CD4-positive, alpha-beta memory T cell (primary cell): Measurements from ENCODE around the gene STYXL1. TPM values are rescaled to one million over a fixed set of nuclear protein-coding genes. Genes with fewer than 3 reads are reported as not detected.
"Not testable (repeated sequence)": the region's sequence is repeated elsewhere in the genome, so short reads cannot be mapped to it uniquely, and the experiment has no call there.

Source experiments
- CTCF ChIA-PET: fragments of 350-600 bp; sonication (Branson Sonifier 250); formaldehyde crosslinking; loops from one replicate; lab custom pipeline; 2021; ENCODE audit warnings: inconsistent platforms; ENCODE audit not compliant: partially characterized antibody; lab: Charles Lee
- POLR2A ChIA-PET: fragments of 350-600 bp; sonication (Branson Sonifier 250); formaldehyde crosslinking; loops from one replicate; lab custom pipeline; 2021; ENCODE audit not compliant: partially characterized antibody; lab: Charles Lee
- DNase-seq, 5 donors: peaks; one replicate each; pipeline versions ENCODE4 v3.0.0 to v3.0.0-alpha.2; 2020 to 2022; ENCODE audit warnings: mixed read lengths in 1 of 5
- H3K27ac ChIP-seq: one replicate; pipeline ENCODE4 v1.7.0; 2013; ENCODE audit warnings: low read depth, low read length
- H3K27me3 ChIP-seq: 2 replicates; pipeline ENCODE4 v1.7.0; 2013; ENCODE audit warnings: mild to moderate bottlenecking, low read length, moderate library complexity; ENCODE audit not compliant: insufficient read depth
- H3K36me3 ChIP-seq: 2 replicates; pipeline ENCODE4 v1.7.0; 2013; ENCODE audit warnings: mild to moderate bottlenecking, low read length, moderate library complexity; ENCODE audit not compliant: insufficient read depth
- H3K4me1 ChIP-seq: 2 replicates; pipeline ENCODE4 v1.7.0; 2013; ENCODE audit warnings: mild to moderate bottlenecking, low read length, moderate library complexity; ENCODE audit not compliant: insufficient read depth
- H3K4me3 ChIP-seq, 2 donors: one replicate each; pipeline ENCODE4 v1.7.0; 2013; ENCODE audit warnings: low read length in 2 of 2, mild to moderate bottlenecking in 1 of 2
- H3K9me3 ChIP-seq, 2 donors: one replicate each; pipeline ENCODE4 v1.7.0; 2013; ENCODE audit warnings: low read length in 2 of 2, control low read depth in 1 of 2; ENCODE audit not compliant: control insufficient read depth in 1 of 2
- H3K27ac Mint-ChIP-seq, 7 donors: one replicate each; pipeline ENCODE4 v1.8.0; 2020 to 2021; ENCODE audit warnings: mixed read lengths in 7 of 7, mild to moderate bottlenecking in 6 of 7, inconsistent platforms in 3 of 7, moderate library complexity in 3 of 7
- H3K27me3 Mint-ChIP-seq, 2 donors: one replicate each; pipeline ENCODE4 v1.8.0; 2020 to 2021; ENCODE audit warnings: mixed read lengths in 2 of 2
- H3K36me3 Mint-ChIP-seq, 2 donors: one replicate each; pipeline ENCODE4 v1.8.0; 2020 to 2021; ENCODE audit warnings: mixed read lengths in 2 of 2, inconsistent platforms in 1 of 2, mild to moderate bottlenecking in 1 of 2
- H3K4me1 Mint-ChIP-seq, 4 donors: one replicate each; pipeline ENCODE4 v1.8.0; 2020 to 2021; ENCODE audit warnings: mixed read lengths in 4 of 4, mild to moderate bottlenecking in 1 of 4
- H3K4me3 Mint-ChIP-seq, 8 donors: one replicate each; pipeline ENCODE4 v1.8.0; 2020 to 2021; ENCODE audit warnings: mixed read lengths in 8 of 8, mild to moderate bottlenecking in 7 of 8, moderate library complexity in 6 of 8, inconsistent platforms in 3 of 8
- H3K9me3 Mint-ChIP-seq, 8 donors: one replicate each; pipeline ENCODE4 v1.8.0; 2020 to 2021; ENCODE audit warnings: mixed read lengths in 8 of 8, mild to moderate bottlenecking in 5 of 8, inconsistent platforms in 3 of 8, moderate library complexity in 1 of 8
- intact Hi-C: fragments of 100-400 bp; cut with micrococcal nuclease; formaldehyde crosslinking; loops from one replicate; pipeline ENCODE4 v1.15.1; 2023
- polyA plus RNA-seq, 2 donors: library from polyadenylated mRNA; unstranded; fragments of 300-500 nt; fragmentation: Illumina TruSeq; gene quantifications; one replicate each; pipeline ENCODE4 v1.2.3, GENCODE V29; 2021
- total RNA-seq, 2 experiments: library from RNA; stranded (reverse); gene quantifications; one replicate each; pipeline ENCODE4 v1.2.3, GENCODE V29; 2021

Gene STYXL1
- total and polyA plus RNA-seq, 4 experiments from 2014 or later: 18.9 to 71.0 (median 33.7) TPM

- CTCF ChIA-PET: interaction anchor here (1.1 kb wide), 1 partner anchor 10 kb away, joined by 3 read pairs; no protein-coding TSS in a partner anchor
- Histone ChIP-seq H3K4me1 (no peaks in the 10 kb centered on the region), H3K4me3 (no peak overlapping the region), H3K36me3 (peaks cover 73% of the 10 kb centered on the region), H3K27ac (no peak overlapping the region), H3K9me3 (no peaks in the 10 kb centered on the region), H3K27me3 (no peaks in the 10 kb centered on the region)
- intact Hi-C loops: no loop called here
- DNase-seq: no peak
- Mint-ChIP-seq H3K36me3 (peaks cover 57 to 71% of the 10 kb centered on the region in 2 donors), H3K27me3 (no peaks in the 10 kb centered on the region), H3K4me3 (no peak overlapping the region), H3K27ac (no peak overlapping the region), H3K9me3 (no peaks in the 10 kb centered on the region), H3K4me1 (no peaks in the 10 kb centered on the region)
- POLR2A ChIA-PET: interaction anchor here (0.6 kb wide), 1 partner anchor 97 kb away, joined by 4 read pairs; no protein-coding TSS in a partner anchor
Measured at GRCh38 chr7:76064208-76064970, 16.6 kb upstream of the STYXL1 start.

DNA sequence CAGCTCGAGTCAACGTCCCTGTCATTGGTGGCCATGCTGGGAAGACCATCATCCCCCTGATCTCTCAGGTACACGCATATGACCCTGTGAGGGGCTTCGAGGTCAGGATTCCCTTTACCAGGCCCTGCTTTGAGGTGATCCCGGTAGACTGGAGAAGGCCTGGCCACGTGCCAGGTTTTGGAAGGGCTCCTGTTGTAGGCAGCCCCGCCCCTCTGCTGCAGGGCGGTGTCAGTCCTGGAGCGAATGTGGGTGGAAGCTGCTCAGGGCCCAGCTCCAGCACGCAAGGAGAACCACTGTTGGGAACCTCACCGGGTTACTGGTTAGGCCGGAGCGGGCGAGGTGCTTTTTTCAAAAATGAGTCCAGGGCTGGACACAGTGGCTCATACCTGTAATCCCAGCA, 15.7 kb upstream of the STYXL1 start:
- H3K27me3 ChIP-seq: no peaks in the 10 kb centered on the region
- H3K36me3 ChIP-seq: peaks cover 82% of the 10 kb centered on the region
- ChIA-PET POLR2A (no interaction called here), CTCF (interaction anchor here (1.1 kb wide), 1 partner anchor 9 kb away, joined by 3 read pairs; no protein-coding TSS in a partner anchor)
- H3K27ac ChIP-seq: no peak overlapping the region
- no peaks in the 10 kb centered on the region for H3K9me3 ChIP-seq
- no peaks in the 10 kb centered on the region for H3K4me1 Mint-ChIP-seq
- H3K4me3 Mint-ChIP-seq: no peak overlapping the region
- no peaks in the 10 kb centered on the region for H3K9me3 Mint-ChIP-seq
- no peak for DNase-seq
- H3K27me3 Mint-ChIP-seq: no peaks in the 10 kb centered on the region
- H3K4me3 ChIP-seq: no peak overlapping the region
- intact Hi-C loops: no loop called here
- H3K36me3 Mint-ChIP-seq: peaks cover 58 to 80% of the 10 kb centered on the region in 2 donors
- no peaks in the 10 kb centered on the region for H3K4me1 ChIP-seq
- no peak overlapping the region for H3K27ac Mint-ChIP-seq

GRCh38 chr7:76063114-76063513, 15.3 kb upstream of the STYXL1 start:
- Mint-ChIP-seq H3K36me3 (peaks cover 63 to 84% of the 10 kb centered on the region in 2 donors), H3K27me3 (no peaks in the 10 kb centered on the region), H3K9me3 (no peaks in the 10 kb centered on the region), H3K4me3 (no peak overlapping the region), H3K4me1 (no peaks in the 10 kb centered on the region), H3K27ac (peak overlapping the region in 1 of 7 donors; percentile 41)
- H3K9me3 ChIP-seq: no peaks in the 10 kb centered on the region
- intact Hi-C loops: no loop called here
- POLR2A ChIA-PET: no interaction called here
- no peaks in the 10 kb centered on the region for H3K27me3 ChIP-seq
- H3K27ac ChIP-seq: no peak overlapping the region
- H3K36me3 ChIP-seq: peaks cover 86% of the 10 kb centered on the region
- no peak for DNase-seq
- H3K4me1 ChIP-seq: no peaks in the 10 kb centered on the region
- CTCF ChIA-PET: interaction anchor here (1.1 kb wide), 1 partner anchor 9 kb away, joined by 3 read pairs; no protein-coding TSS in a partner anchor
- no peak overlapping the region for H3K4me3 ChIP-seq

DNA sequence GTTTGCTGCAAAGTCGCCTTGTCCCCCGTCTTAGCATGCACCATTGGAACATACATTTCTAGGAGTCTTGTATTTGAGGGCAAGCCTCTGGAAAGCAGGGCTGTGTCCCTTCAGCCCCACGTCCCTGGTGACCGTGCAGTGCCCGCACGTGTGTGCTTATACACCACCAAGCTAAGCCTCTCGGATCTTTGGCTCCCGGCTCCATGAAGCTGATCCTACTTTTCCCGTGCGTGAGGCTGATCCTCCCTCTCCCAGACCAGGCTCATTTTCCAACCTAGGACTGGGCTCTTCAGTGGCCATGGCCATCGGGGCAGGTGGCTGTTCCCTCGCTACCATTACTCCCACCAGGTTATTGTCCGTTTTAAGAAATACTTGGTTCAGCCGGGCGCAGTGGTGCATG, 14.5 kb upstream of the STYXL1 start:
- Mint-ChIP-seq H3K4me3 (no peak overlapping the region), H3K27ac (no peak overlapping the region), H3K4me1 (peaks cover 0 to 4% (median 0%) of the 10 kb centered on the region in 4 donors), H3K36me3 (peaks cover 70 to 88% of the 10 kb centered on the region in 2 donors), H3K27me3 (no peaks in the 10 kb centered on the region), H3K9me3 (no peaks in the 10 kb centered on the region)
- Histone ChIP-seq H3K4me1 (no peaks in the 10 kb centered on the region), H3K4me3 (no peak overlapping the region), H3K27me3 (no peaks in the 10 kb centered on the region), H3K27ac (no peak overlapping the region), H3K9me3 (no peaks in the 10 kb centered on the region), H3K36me3 (peaks cover 95% of the 10 kb centered on the region)
- CTCF ChIA-PET: no interaction called here
- DNase-seq: no peak
- intact Hi-C loops: no loop called here
- POLR2A ChIA-PET: no interaction called here

GRCh38 chr7:76060842-76061241, 13.0 kb upstream of the STYXL1 start:
- POLR2A ChIA-PET: no interaction called here
- Mint-ChIP-seq H3K4me3 (no peak overlapping the region), H3K27me3 (no peaks in the 10 kb centered on the region), H3K4me1 (peaks cover 0 to 4% (median 0%) of the 10 kb centered on the region in 4 donors), H3K27ac (no peak overlapping the region), H3K9me3 (no peaks in the 10 kb centered on the region), H3K36me3 (peaks cover 59 to 87% of the 10 kb centered on the region in 2 donors)
- peaks cover 95% of the 10 kb centered on the region for H3K36me3 ChIP-seq
- H3K4me3 ChIP-seq: no peak overlapping the region
- CTCF ChIA-PET: no interaction called here
- no peak for DNase-seq
- intact Hi-C loops: no loop called here
- no peaks in the 10 kb centered on the region for H3K9me3 ChIP-seq
- no peaks in the 10 kb centered on the region for H3K27me3 ChIP-seq
- H3K4me1 ChIP-seq: no peaks in the 10 kb centered on the region
- H3K27ac ChIP-seq: no peak overlapping the region

- H3K9me3 ChIP-seq, H3K27me3 Mint-ChIP-seq, CTCF ChIA-PET, H3K27me3 ChIP-seq, H3K4me1 ChIP-seq, H3K9me3 Mint-ChIP-seq, intact Hi-C loops, H3K27ac Mint-ChIP-seq, H3K4me3 ChIP-seq, DNase-seq, H3K4me3 Mint-ChIP-seq, POLR2A ChIA-PET, H3K27ac ChIP-seq, H3K4me1 Mint-ChIP-seq: not testable (repeated sequence)
- H3K36me3 Mint-ChIP-seq: peaks cover 44 to 83% of the 10 kb centered on the region in 2 donors
- peaks cover 88% of the 10 kb centered on the region for H3K36me3 ChIP-seq
Measured at GRCh38 chr7:76058745-76059144, 10.9 kb upstream of the STYXL1 start.

GRCh38 chr7:76057813-76058145, 10.0 kb upstream of the STYXL1 start:
- Mint-ChIP-seq H3K27me3 (no peaks in the 10 kb centered on the region), H3K4me1 (peaks cover 2 to 13% (median 4%) of the 10 kb centered on the region in 4 donors), H3K4me3 (no peak overlapping the region), H3K9me3 (no peaks in the 10 kb centered on the region), H3K27ac (peak overlapping the region in 2 of 7 donors; percentile 7 to 69), H3K36me3 (peaks cover 36 to 82% of the 10 kb centered on the region in 2 donors)
- ChIA-PET POLR2A (no interaction called here), CTCF (no interaction called here)
- intact Hi-C loops: no loop called here
- Histone ChIP-seq H3K27ac (no peak overlapping the region), H3K27me3 (no peaks in the 10 kb centered on the region), H3K4me3 (no peak overlapping the region), H3K36me3 (peaks cover 79% of the 10 kb centered on the region), H3K9me3 (no peaks in the 10 kb centered on the region), H3K4me1 (no peaks in the 10 kb centered on the region)
- no peak for DNase-seq
